AG08395 (cell line): Measurements from ENCODE around the gene LTBP2.
A peak's percentile ranks its signal among the peaks of the same experiment; 100 is the strongest.

Experiments used
- DNase-seq: peaks from one replicate; pipeline ENCODE4 v3.0.0; 2012; ENCODE audit warnings: mixed read lengths, low spot score

The LTBP2 gene

GRCh38 chr14:74507085-74507484 is 105.0 kb downstream of the LTBP2 start:
- no peak for DNase-seq

GRCh38 chr14:74506411-74506851 is 105.6 kb downstream of the LTBP2 start:
- DNase-seq: no peak

- no peak for DNase-seq
Observed at GRCh38 chr14:74505831-74506230, 106.2 kb downstream of the LTBP2 start.

GRCh38 chr14:74504874-74505720 is 106.9 kb downstream of the LTBP2 start:
- no peak for DNase-seq

- DNase-seq: no peak
Observed at GRCh38 chr14:74504412-74504811, 107.6 kb downstream of the LTBP2 start.

- DNase-seq: no peak
Observed at GRCh38 chr14:74503938-74504335, 108.1 kb downstream of the LTBP2 start.

GRCh38 chr14:74503291-74503937 is 108.6 kb downstream of the LTBP2 start:
- DNase-seq: no peak

- no peak for DNase-seq
Observed at GRCh38 chr14:74502236-74503019, 109.6 kb downstream of the LTBP2 start.

GRCh38 chr14:74501691-74502090 is 110.3 kb downstream of the LTBP2 start:
- no peak for DNase-seq

- peak; percentile 64 for DNase-seq
Observed at GRCh38 chr14:74501135-74501614, 110.9 kb downstream of the LTBP2 start.

- DNase-seq: no peak
Observed at GRCh38 chr14:74500417-74501134, 111.5 kb downstream of the LTBP2 start.

- no peak for DNase-seq
Observed at GRCh38 chr14:74495356-74495755, 116.7 kb downstream of the LTBP2 start.

GRCh38 chr14:74493343-74494261 is 118.4 kb downstream of the LTBP2 start, which contains the start of gene ISCA2:
Gene ISCA2, plus strand, starts transcription at chr14:74493765. Its CDS starts 10 bp downstream, at chr14:74493775.
- DNase-seq: peak; percentile 99

- DNase-seq: no peak
Observed at GRCh38 chr14:74492776-74493342, 119.2 kb downstream of the LTBP2 start, which contains the start of gene NPC2. Gene NPC2, minus strand, starts transcription at chr14:74493305. Its CDS starts 31 bp downstream, at chr14:74493274.

GRCh38 chr14:74491956-74492775 is 119.9 kb downstream of the LTBP2 start:
- peak; percentile 52 for DNase-seq

- no peak for DNase-seq
Observed at GRCh38 chr14:74490486-74490885, 121.6 kb downstream of the LTBP2 start.

- DNase-seq: no peak
Observed at GRCh38 chr14:74488786-74489397, 123.1 kb downstream of the LTBP2 start.

GRCh38 chr14:74486164-74486563 is 125.9 kb downstream of the LTBP2 start:
- no peak for DNase-seq

GRCh38 chr14:74483321-74483720 is 128.7 kb downstream of the LTBP2 start:
- no peak for DNase-seq
